ENCODE measurements around the gene CDKN2D.
"Not testable (repeated sequence)": the region's sequence is repeated elsewhere in the genome, so short reads cannot be mapped to it uniquely, and the experiment has no call there.

Gene CDKN2D

GRCh38 chr19:10552510-10553053, 16.2 kb downstream of the CDKN2D start:
- peak in 14 of 58 donors; percentile 3 to 29 (median 10) for DNase-seq

GRCh38 chr19:10551698-10552301, 17.0 kb downstream of the CDKN2D start:
- peak in 4 of 58 donors; percentile 4 to 12 (median 6) for DNase-seq

- not testable (repeated sequence) for DNase-seq
Observed at GRCh38 chr19:10551006-10551405, 17.8 kb downstream of the CDKN2D start.

- DNase-seq, result no peak
Observed at GRCh38 chr19:10550336-10550735, 18.4 kb downstream of the CDKN2D start.

GRCh38 chr19:10549733-10550132, 19.0 kb downstream of the CDKN2D start:
- DNase-seq, result no peak

- no peak for DNase-seq
Observed at GRCh38 chr19:10548746-10549276, 20.0 kb downstream of the CDKN2D start.

GRCh38 chr19:10546817-10547216, 22.0 kb downstream of the CDKN2D start:
- no peak for DNase-seq

GRCh38 chr19:10544753-10545251, 24.0 kb downstream of the CDKN2D start:
- no peak for DNase-seq

GRCh38 chr19:10544242-10544752, 24.5 kb downstream of the CDKN2D start:
- peak in 3 of 58 donors; percentile 15 to 34 (median 15) for DNase-seq

GRCh38 chr19:10543420-10544241, 25.1 kb downstream of the CDKN2D start, which contains the start of gene ATG4D:
Gene ATG4D (plus strand): TSS chr19:10543904. CDS start chr19:10544091, 187 bp downstream.
- peak in 56 of 58 donors; percentile 9 to 84 (median 66) for DNase-seq

- DNase-seq, result no peak
Observed at GRCh38 chr19:10543059-10543419, 25.7 kb downstream of the CDKN2D start.

- not testable (repeated sequence) for DNase-seq
Observed at GRCh38 chr19:10539016-10539415, 29.8 kb downstream of the CDKN2D start.

- no peak for DNase-seq
Observed at GRCh38 chr19:10538204-10538983, 30.4 kb downstream of the CDKN2D start.

GRCh38 chr19:10537668-10538067, 31.1 kb downstream of the CDKN2D start:
- DNase-seq, result no peak

GRCh38 chr19:10535613-10536012, 33.2 kb downstream of the CDKN2D start:
- no peak for DNase-seq

GRCh38 chr19:10533646-10534386, 35.0 kb downstream of the CDKN2D start:
- DNase-seq, result no peak

- no peak for DNase-seq
Observed at GRCh38 chr19:10532457-10532856, 36.3 kb downstream of the CDKN2D start.

- not testable (repeated sequence) for DNase-seq
Observed at GRCh38 chr19:10526887-10527286, 41.9 kb downstream of the CDKN2D start.

GRCh38 chr19:10525636-10526035, 43.1 kb downstream of the CDKN2D start:
- DNase-seq, result no peak

- DNase-seq, result no peak
Observed at GRCh38 chr19:10523135-10523636, 45.6 kb downstream of the CDKN2D start.

Measured in anterior cingulate cortex (tissue), 58 donors.